Amygdala (tissue), 56 donors: ENCODE results near the gene PRTFDC1.
"Not testable (repeated sequence)": the region's sequence is repeated elsewhere in the genome, so short reads cannot be mapped to it uniquely, and the experiment has no call there.

Source experiments
- DNase-seq, 56 donors: peaks; one replicate each; lab custom pipeline; 2025; lab: John Stamatoyannopoulos, UW

PRTFDC1 gene

DNA sequence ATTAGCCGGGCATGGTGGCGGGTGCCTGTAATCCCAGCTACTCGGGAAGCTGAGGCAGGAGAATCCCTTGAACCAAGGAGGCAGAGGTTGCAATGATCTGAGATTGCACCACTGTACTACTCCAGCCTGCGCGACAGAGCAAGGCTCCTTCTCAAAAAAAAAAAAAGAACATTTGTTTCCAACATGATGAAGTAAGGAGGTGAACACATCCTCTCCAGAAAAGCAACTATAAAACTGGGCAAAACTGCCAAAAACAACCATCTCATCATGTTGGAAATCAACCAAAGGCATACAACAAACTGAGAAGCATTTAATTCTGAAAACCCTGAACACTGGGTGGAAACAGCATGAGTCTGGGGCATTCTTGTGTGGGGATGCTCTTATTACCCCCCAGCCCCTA is 14.3 kb downstream of the PRTFDC1 start:
- no peak for DNase-seq

DNA sequence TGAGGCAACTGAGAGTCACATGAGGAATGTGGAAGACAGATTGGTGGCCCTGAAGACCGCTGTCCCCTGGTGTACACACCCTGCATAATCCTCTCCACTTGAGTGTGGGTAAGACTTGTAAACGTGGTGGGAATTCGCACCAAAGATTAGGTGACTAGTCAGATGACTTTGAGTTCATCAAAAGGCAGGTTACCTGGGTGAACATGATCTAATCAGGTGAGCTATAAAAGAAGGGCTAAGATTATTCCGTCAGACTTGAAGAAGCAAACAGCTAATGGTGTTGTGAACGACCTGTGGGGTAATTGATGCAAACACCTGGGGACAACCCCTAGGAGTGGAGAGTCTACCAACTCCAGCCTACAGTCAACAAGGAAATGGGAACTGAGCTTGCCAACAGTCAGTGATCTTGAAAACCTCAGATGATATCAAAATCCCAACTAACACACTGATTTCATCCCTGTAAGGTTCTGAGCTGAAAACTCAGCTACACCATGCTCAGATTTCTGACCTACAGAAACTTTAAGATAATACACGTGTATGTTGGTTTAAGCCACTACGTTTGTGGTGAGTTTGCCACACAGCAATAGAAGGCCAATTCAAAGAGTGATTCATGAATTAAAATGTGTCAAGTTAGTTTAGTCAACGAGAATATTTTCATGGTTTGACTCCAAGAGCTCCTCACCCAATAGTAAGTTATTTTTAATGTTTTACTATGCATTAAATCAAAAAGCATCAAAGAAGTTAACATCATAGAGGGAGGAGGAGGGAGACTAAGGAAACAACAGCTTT is 16.7 kb downstream of the PRTFDC1 start:
- DNase-seq, result no peak

DNA sequence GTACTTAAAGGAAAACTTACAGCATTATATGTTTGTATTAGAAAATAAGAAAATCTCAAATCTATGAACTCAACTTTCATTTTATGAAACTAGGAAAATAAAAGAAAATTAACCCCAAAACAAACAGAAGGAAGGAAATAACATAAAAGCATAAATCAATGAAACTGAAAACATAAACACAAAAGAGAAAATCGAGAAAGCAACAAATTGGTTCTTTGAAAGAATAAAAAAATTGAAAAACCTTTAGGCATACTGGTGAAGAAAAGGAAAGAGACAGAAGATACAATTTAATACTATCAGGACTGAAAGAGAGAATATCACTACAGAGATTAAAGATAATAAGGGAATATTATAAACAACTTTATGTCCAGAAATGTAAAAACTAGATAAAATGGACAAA is 21.2 kb downstream of the PRTFDC1 start:
- DNase-seq, result no peak

DNA sequence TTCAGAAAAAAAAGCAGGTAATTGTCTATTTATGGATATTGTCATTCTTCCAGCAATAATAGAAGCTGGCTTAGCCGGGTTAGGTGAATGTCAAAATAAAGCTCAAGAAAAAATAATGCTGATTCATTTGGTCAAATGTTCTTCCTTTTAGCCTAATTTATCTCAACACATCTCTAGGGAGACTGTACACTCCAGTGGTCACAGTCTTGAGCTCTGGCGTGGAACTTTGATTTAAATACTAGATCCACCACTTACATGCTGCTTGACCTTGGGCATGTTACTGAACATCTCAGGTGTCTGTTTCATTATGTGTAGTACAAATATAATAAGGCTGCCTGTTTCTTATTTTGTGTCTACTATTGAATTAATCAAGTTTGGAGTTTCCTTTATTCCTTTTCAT is 22.0 kb downstream of the PRTFDC1 start:
- no peak for DNase-seq

DNA sequence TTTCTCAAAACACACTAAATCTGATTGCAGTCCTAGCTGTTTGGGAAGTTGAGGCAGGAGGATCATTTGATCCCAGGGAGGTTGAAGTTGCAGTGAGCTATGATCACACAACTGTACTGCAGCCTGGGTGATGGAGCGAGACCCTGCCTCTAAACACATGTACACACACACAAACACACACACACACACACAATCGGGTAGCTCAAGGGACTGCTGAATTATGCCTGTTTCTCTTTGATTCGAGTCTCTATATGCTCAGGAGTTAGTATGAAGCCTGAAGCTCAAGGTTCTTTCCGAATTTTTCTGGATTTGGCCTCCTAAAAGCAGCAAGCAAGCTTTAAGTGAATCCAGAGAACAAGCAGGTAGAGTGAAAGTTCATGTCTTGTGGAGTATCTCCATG is 22.5 kb downstream of the PRTFDC1 start:
- no peak for DNase-seq

DNA sequence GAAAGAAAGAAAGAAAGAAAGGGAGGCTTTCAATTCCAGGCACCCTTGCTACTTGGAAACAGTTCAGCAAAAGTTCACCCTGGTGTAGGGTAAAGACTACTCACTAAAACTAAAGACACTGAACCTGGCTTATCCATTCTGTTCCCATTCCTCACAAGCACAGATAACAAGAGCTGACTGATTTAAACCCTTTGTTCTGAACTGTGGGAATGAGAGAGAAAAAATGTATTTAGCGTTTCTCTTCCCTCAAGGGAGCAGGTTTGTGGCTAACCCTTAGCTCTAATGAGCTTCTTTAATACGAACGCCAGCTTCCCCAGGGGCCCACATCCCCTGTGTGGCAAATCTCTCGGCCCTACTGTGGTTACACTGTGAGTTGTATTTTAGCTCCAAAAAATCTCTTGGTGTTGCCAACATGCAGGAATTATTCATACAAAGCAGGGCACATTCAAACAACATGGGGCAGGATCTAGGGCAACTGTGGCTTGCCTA is 23.3 kb downstream of the PRTFDC1 start:
- DNase-seq, result peak in 3 of 56 donors; percentile 16

DNA sequence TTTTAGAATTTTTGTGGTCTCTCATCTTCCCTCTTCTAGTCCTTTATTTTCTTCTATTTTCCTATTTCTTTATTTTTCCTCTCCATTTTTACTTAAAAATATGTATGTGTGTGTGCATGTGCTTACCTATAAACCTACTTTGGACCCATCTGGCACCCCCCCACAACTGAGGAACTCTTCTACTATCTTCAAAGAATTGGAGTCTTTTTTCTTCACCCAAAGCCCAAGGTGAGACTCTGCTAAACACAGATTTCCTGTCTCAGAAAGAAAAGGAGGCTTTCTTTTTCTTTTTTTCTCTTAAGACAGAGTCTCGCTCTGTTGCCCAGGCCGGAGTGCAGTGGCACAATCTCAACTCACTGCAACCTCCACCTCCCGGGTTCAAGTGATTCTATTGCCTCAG is 24.2 kb downstream of the PRTFDC1 start:
- no peak for DNase-seq

DNA sequence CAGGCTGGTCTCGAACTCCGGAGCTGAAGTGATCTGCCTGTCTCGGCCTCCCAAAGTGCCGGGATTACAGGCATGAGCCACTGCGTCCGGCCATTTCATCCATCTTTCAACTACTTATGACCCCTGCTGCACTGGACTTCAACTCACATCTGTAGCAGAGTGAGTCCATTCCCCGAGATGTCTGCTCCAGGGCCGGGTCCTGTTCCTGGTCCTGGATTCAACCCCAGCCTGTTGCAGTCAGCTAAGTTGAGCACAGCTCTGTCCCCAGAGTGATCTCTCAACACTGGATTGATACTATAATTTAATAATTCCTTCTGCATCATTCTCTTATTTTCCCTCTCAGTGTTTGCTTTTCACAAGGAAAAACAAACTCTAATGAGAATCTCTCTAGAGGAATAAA is 25.8 kb downstream of the PRTFDC1 start:
- no peak for DNase-seq

DNA sequence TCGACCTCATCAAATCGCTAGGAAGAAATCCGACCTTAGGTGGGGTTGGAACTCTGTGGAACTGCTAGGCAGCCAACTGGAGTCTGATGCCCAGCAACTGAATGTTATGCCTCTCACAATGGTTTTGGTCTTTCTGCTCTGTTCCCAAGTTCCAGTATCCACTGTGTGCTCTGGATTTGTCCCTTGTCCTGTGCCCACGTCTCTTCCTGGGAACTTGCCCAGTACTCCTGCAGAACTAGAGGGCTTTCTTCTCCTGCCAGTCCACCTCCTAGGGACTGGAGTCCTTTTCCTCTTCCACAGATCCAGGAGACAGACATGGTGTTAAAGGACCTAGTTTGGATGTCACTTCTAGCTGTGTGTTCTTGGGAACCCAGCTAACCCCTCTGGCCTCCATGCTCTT is 26.6 kb downstream of the PRTFDC1 start:
- peak in 21 of 56 donors; percentile 18 to 72 (median 30) for DNase-seq

DNA sequence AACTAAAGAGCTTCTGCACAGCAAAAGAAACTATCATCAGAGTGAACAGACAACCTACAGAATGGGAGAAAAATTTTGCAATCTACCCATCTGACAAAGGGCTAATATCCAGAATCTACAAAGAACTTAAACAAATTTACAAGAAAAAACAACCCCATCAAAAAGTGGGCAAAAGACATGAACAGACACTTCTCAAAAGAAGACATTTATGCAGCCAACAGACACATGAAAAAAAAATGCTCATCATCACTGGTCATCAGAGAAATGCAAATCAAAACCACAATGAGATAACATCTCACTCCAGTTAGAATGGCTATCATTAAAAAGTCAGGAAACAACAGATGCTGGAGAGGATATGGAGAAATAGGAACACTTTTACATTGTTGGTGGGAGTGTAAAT is 27.9 kb downstream of the PRTFDC1 start:
- not testable (repeated sequence) for DNase-seq

DNA sequence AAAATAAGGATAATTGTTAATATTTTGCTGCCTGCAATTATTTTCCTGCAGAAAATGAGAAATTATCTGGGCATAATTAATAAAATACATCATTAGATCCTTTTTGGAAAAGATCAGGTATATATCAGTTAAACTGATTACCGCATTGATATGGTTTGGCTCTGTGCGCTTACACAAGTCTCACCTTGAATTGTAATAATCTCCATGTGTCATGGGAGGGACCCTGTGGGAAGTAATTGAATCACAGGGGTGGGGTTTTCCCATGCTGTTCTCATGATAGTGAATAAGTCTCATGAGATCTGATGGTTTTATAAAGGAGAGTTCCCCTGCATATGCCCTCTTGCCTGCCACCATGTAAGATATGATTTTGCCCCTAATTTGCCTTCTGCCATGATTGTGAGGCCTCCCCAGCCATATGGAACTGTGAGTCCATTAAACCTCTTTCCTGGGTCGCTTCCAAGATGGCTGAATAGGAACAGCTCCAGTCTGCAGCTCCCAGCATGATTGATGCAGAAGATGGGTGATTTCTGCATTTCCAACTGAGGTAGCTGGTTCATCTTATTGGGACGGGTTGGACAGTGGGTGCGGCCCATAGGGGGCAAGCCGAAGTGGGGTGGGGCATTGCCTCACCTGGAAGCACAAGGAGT is 30.1 kb downstream of the PRTFDC1 start:
- not testable (repeated sequence) for DNase-seq

DNA sequence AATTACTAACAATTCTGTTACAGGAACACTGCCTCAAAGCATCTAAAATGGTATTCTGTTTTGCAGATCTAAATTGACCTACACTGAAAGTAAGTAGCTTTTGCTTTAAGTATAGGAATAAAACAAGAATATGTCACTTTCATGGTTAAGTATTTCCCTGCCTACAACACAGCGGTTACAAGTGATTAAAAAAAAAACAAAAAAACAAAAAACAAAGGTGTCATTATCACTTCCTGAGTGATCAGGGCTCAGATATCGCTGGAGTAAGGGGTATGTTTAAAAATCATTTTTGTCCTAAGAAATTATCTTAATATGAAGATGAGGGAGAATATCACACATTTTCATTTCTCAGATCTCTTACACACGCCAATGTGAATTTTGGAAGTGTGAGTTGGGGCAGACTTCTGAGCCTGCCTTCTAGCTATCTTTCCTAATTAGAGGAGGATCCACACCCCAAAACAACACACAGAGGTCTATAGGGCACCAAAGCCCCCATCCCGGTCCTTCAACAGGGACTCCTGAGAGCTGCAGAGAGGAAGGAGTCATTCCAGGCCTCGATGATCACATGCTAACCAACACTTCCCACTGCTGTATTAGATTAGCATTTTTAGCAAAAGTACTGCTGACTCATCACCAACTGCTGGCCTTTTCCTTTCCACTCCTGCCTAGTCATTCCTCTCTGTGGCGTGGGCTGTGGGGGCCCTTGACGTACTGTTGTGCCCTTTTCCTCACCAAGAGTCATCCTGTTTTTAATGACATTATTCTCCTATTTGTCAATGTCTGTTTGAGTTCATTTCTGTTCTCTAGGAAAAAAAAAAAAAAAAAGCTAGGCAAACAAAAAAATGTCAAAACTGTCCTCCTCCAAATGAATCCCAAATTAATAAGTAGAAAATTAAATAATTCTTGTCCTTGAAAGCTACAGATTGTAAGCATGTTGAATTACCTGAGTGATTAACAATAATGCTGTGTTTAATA is 31.2 kb downstream of the PRTFDC1 start:
- DNase-seq, result peak in 44 of 56 donors; percentile 16 to 78 (median 49)

DNA sequence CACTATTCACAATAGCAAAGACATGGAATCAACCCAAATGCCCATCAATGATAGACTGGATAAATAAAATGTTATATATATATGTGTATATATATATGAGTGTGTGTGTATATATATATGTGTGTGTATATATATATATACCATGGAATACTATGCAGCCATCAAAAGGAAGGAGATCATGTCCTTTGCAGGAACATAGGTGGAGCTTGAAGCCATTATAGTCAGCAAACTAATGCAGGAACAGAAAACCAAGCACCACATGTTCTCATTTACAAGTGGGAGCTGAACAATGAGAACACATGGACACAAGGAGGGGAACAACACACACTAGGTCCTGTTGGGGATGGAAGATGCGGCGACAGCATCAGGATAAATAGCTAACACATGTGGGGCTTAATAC is 32.2 kb downstream of the PRTFDC1 start:
- not testable (repeated sequence) for DNase-seq

DNA sequence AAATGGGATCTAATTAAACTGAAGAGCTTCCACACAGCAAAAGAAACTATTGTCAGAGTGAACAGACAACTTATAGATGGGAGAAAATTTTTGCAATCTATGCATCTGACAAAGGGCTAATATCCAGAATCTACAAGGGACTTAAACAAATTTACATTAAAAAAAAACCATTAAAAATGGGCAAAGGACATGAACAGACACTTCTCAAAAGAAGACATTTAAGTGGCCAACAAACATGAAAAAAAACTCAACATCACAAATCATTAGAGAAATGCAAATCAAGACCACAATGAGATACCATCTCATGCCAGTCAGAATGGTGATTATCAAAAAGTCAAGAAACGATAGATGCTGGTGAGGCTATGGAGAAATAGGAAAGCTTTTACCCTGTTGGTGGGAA is 32.8 kb downstream of the PRTFDC1 start:
- not testable (repeated sequence) for DNase-seq

DNA sequence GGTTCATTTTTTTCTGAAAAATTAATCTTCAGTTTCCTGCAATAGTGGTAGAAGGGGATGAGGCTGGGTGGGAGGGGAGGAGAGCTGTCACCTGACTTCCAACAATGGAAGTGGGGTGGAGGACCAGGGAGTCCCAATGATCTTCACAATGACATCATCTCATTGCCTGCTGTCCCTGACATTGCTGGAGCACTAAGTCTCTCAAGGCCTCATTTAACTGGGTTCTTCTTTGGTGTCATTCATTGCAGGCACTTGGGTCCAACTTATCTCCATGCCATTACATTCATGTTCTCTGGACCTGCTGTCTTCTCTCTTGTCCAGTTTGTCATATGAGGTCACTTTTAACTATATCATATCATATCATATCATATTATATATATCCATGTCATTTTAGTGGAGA is 34.4 kb downstream of the PRTFDC1 start:
- DNase-seq, result no peak

DNA sequence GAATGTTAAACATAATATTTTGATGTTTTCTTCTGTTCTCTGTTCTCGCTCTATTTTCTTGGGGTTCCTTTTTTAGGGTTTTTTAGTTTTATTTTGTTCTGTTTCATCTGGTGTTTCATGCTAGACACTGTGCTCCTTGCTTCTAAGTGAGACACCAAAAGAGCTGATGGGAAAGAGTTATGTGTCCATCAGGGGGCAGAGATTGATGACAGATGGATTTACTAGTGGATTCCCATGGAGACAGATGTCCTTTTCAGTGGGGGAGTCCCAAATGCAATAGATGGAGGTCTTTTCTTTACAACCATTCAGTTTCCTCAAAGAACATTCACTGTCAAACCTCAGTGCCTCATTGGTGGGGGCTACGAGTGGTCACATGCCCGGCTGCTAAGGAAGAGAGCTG is 34.9 kb downstream of the PRTFDC1 start:
- no peak for DNase-seq

DNA sequence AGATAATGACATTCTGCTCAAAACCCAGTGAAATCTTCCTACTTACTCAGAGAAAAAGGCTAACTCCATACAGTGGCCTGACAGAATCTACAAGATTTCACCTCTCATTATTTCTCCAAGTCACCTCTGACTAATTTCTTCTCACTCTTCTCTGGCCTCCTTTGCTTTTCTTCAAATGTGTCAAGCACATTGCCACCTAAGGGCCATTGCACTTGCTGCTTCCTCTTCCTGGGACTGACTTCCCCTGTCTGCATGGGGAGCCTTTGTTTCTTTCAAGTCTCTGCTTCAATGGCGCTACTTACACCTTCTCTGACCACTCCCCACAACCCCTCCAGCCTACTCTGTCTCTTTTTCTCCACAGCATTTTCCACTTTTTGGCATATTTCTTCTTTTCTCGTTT is 36.0 kb downstream of the PRTFDC1 start:
- DNase-seq, result no peak

DNA sequence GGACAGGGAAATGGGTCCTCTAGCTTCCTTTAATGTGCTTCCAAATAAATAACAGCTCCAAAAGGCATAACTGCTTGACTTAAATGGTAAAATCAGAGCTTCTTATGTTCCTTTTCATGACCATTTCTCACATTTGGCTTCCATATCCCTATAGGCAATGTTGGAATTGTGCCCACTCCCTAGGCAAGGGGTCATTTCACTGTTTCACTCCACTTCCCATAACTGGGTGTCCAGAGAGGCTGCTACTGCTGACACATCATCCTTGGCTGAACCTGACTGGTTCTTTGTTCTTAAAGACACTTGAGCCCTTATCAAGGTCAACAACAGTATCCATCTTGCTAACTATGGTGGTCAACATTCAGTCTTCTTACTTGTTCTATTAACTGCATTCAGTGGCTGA is 37.1 kb downstream of the PRTFDC1 start:
- no peak for DNase-seq

DNA sequence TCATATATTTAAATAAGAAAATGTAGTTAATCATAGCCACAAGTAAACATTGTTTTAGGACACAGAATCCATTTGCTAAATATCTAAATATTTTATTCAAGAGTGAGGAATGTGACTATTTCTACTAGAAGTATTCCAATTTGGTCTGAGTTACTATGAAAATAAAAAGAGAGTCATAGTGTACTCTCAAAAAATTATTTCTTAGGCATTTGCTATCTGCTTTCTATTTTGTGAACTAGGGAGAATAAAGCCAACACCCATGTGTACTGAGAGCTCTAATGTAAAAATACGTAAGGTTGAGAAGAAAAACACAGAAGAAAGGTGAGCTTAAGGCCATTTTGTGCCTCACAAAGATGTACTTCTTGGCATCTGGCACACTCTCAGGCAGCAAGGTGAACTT is 38.3 kb downstream of the PRTFDC1 start:
- DNase-seq, result no peak

DNA sequence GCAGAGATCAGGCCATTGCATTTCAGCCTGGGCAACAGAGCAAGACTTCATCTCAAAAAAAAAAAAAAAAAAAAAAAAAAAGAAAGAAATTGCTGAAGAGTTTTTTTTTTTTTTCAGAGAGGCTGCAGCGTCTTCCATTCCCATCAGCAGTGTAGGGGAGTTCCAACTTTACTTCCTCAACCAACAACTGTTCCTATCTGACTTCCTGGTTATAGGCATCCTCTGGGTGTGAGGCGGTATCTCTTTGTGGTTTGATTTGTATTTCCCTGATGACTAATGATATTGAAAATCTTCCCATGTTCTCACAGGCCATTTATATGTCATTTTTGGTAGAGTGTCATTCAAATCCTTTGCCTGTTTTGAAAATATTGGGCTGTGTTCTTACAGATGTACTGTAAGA is 40.2 kb downstream of the PRTFDC1 start:
- no peak for DNase-seq

DNA sequence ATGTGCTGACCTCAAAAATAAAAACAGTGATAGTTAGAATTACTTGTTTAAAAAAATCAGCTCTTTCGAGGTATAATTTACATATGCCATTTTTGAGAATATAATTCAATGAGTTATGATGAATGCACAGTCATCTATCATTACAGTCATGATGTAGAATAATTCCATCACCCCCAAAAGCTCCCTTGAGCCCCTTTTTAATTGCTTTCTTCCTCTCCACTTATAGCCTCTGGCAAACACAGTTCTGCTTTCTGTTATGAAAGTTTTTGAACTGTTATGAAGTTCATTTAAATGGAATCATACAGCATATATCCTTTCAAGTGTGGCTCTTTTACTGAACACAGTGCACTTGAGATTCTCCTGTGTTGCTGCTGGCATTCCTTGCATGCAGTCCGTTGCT is 41.4 kb downstream of the PRTFDC1 start:
- DNase-seq, result no peak
